Caco-2 (cell line): ENCODE results near the gene RASGEF1C. TPM values are rescaled to one million over a fixed set of nuclear protein-coding genes. Genes with fewer than 3 reads are reported as not detected.

Experiments
- BruUV-seq: library from RNA; stranded (reverse); fragments of 400-500 nt; replicated peaks from 2 replicates; lab custom pipeline; 2021; lab: Mats Ljungman, UMichigan
- CTCF ChIA-PET: fragments of 300-600 bp; sonication (Branson Sonifier 250); formaldehyde crosslinking; loops from one replicate; lab custom pipeline; 2022; ENCODE audit warnings: antibody characterized with exemption; lab: Charles Lee
- POLR2A ChIA-PET: fragments of 300-600 bp; sonication (Branson Sonifier 250); formaldehyde crosslinking; loops from one replicate; lab custom pipeline; 2022; ENCODE audit warnings: antibody characterized with exemption; lab: Charles Lee
- DNase-seq, 2 experiments: peaks; one replicate each; pipeline versions ENCODE4 v3.0.0 to v3.0.0-alpha.2; 2020 to 2022
- H3K27me3 ChIP-seq: replicated peaks from 2 replicates; pipeline ENCODE4 v1.6.0; 2011; ENCODE audit warnings: low read length; ENCODE audit not compliant: control insufficient read depth, insufficient read depth
- H3K36me3 ChIP-seq: 2 replicates; pipeline ENCODE4 v1.5.1; 2011; ENCODE audit warnings: low read length; ENCODE audit not compliant: control insufficient read depth, insufficient read depth
- H3K4me1 ChIP-seq: fragments of 250-450 bp; sonication (Bioruptor Pico); 2 replicates; pipeline ENCODE4 v1.5.1; 2020; ENCODE audit warnings: mild to moderate bottlenecking
- H3K4me3 ChIP-seq: 2 replicates; pipeline ENCODE4 v1.5.1; 2011; ENCODE audit warnings: low read depth, mild to moderate bottlenecking, control low read depth, low read length
- H3K9me3 ChIP-seq: fragments of 250-450 bp; sonication (Bioruptor Pico); 2 replicates; pipeline ENCODE4 v1.5.1; 2020; ENCODE audit warnings: mild to moderate bottlenecking, moderate library complexity
- H3K27ac Mint-ChIP-seq: one replicate; pipeline ENCODE4 v1.8.0; 2022; ENCODE audit warnings: mixed read lengths; ENCODE audit not compliant: unreplicated experiment
- H3K27me3 Mint-ChIP-seq: one replicate; pipeline ENCODE4 v1.8.0; 2022; ENCODE audit warnings: mixed read lengths; ENCODE audit not compliant: insufficient read depth, unreplicated experiment
- H3K36me3 Mint-ChIP-seq: one replicate; pipeline ENCODE4 v1.8.0; 2022; ENCODE audit warnings: mild to moderate bottlenecking, mixed read lengths; ENCODE audit not compliant: insufficient read depth, unreplicated experiment
- H3K4me1 Mint-ChIP-seq: one replicate; pipeline ENCODE4 v1.8.0; 2022; ENCODE audit warnings: low read depth, mixed read lengths; ENCODE audit not compliant: unreplicated experiment
- H3K4me3 Mint-ChIP-seq: one replicate; pipeline ENCODE4 v1.8.0; 2022; ENCODE audit warnings: mild to moderate bottlenecking, moderate library complexity, mixed read lengths; ENCODE audit not compliant: unreplicated experiment
- H3K9me3 Mint-ChIP-seq: one replicate; pipeline ENCODE4 v1.8.0; 2022; ENCODE audit warnings: mixed read lengths; ENCODE audit not compliant: unreplicated experiment
- intact Hi-C: fragments of 100-400 bp; cut with micrococcal nuclease; formaldehyde crosslinking; loops from one replicate; pipeline ENCODE4 v1.10.0; 2022; ENCODE audit not compliant: unreplicated experiment
- total RNA-seq: library from RNA; stranded (reverse); gene quantifications from 2 replicates; pipeline ENCODE4 v1.2.3, GENCODE V29; 2022
- TF ChIP-seq, protein P1 (sequence below), 2 experiments: fragments of 200-600 bp in 1 of 2; IDR thresholded peaks; 1 replicate in 1 of 2; 2 replicates in 1 of 2; pipeline versions ENCODE4 v1.5.1 to v1.8.0; 2011 to 2022; ENCODE audit warnings: antibody characterized with exemption in 1 of 2, control low read depth in 1 of 2, inconsistent platforms in 1 of 2, low read depth in 1 of 2, low read length in 1 of 2, mild to moderate bottlenecking in 1 of 2, moderate library complexity in 1 of 2; ENCODE audit not compliant: insufficient read depth in 1 of 2, severe bottlenecking in 1 of 2, unreplicated experiment in 1 of 2

The RASGEF1C gene
- total RNA-seq, 1 experiment from 2014 or later: not detected

DNA sequence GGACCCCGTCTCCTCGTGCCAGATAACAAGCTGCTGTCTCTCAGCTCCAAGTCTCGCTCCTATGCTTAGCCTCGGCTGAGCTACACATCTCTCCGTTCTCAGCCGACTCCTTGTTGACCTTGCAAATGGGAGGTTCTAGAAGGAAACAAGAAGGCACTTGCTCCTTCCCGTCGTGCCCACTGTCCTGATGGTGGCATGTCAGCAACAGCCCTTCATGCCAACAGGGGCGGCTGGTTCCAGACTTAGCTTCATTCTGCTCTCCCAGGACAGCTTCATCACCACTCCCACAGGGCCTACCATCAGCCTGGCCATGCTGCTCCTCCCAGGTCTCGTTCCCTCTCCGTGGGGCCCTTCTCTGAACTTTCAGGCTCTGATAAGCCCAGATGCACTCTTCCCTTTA, 13.0 kb upstream of the RASGEF1C start:
- no TSS peak for BruUV-seq
- H3K4me1 ChIP-seq: no peaks in the 10 kb centered on the region
- TF ChIP-seq, protein P1, sequence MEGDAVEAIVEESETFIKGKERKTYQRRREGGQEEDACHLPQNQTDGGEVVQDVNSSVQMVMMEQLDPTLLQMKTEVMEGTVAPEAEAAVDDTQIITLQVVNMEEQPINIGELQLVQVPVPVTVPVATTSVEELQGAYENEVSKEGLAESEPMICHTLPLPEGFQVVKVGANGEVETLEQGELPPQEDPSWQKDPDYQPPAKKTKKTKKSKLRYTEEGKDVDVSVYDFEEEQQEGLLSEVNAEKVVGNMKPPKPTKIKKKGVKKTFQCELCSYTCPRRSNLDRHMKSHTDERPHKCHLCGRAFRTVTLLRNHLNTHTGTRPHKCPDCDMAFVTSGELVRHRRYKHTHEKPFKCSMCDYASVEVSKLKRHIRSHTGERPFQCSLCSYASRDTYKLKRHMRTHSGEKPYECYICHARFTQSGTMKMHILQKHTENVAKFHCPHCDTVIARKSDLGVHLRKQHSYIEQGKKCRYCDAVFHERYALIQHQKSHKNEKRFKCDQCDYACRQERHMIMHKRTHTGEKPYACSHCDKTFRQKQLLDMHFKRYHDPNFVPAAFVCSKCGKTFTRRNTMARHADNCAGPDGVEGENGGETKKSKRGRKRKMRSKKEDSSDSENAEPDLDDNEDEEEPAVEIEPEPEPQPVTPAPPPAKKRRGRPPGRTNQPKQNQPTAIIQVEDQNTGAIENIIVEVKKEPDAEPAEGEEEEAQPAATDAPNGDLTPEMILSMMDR (IDR thresholded peaks at IDR 0.05; ENCODE audit: insufficient read depth in 1 of 2, low read depth in 1 of 2, low read length in 1 of 2, severe bottlenecking in 1 of 2, unreplicated experiment in 1 of 2): no peak
- no peak for DNase-seq
- intact Hi-C loops: no loop called here
- H3K9me3 ChIP-seq: no peaks in the 10 kb centered on the region; the same call in none of the 2 replicates
- no peaks in the 10 kb centered on the region for H3K36me3 ChIP-seq
- no peak overlapping the region for H3K4me3 ChIP-seq
- Mint-ChIP-seq H3K36me3 (peaks cover 17% of the 10 kb centered on the region), H3K27ac (peak overlapping the region; percentile 41), H3K9me3 (peaks cover 42% of the 10 kb centered on the region), H3K4me1 (no peaks in the 10 kb centered on the region), H3K4me3 (no peak overlapping the region), H3K27me3 (no peaks in the 10 kb centered on the region)
- CTCF ChIA-PET: no interaction called here
- POLR2A ChIA-PET: no interaction called here
- no peaks in the 10 kb centered on the region for H3K27me3 ChIP-seq

DNA sequence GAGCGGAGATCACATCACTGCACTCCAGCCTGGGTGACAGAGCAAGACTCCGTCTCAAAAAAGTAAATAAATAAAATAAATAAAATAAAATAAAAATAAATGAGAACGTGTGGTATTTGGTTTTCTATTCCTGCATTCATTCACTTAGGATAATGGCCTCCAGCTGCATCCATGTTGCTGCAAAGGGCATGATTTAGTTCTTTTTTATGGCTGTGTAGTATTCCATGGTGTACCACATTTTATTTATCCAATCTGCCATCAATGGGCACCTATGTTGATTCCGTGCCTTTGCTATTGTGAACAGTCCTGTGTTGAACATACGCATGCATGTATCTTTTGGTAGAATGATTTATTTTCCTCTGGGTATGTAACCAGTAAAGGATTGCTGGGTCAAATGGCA, 8.8 kb upstream of the RASGEF1C start:
- H3K36me3 Mint-ChIP-seq: no peaks in the 10 kb centered on the region
- H3K27me3 Mint-ChIP-seq: peaks cover under 1% of the 10 kb centered on the region
- POLR2A ChIA-PET: no interaction called here
- intact Hi-C loops: no loop called here
- H3K4me1 Mint-ChIP-seq: no peaks in the 10 kb centered on the region
- H3K9me3 Mint-ChIP-seq: peaks cover 10% of the 10 kb centered on the region
- DNase-seq: no peak
- TF ChIP-seq, protein P1 (IDR thresholded peaks at IDR 0.05; ENCODE audit: insufficient read depth in 1 of 2, low read depth in 1 of 2, low read length in 1 of 2, severe bottlenecking in 1 of 2, unreplicated experiment in 1 of 2): no peak
- no peaks in the 10 kb centered on the region for H3K36me3 ChIP-seq
- no peak overlapping the region for H3K27ac Mint-ChIP-seq
- CTCF ChIA-PET: no interaction called here
- H3K27me3 ChIP-seq: no peaks in the 10 kb centered on the region
- H3K4me1 ChIP-seq: no peaks in the 10 kb centered on the region
- BruUV-seq: no TSS peak
- no peaks in the 10 kb centered on the region; the same call in 1 of the 2 replicates for H3K9me3 ChIP-seq
- H3K4me3 Mint-ChIP-seq: no peak overlapping the region
- no peak overlapping the region for H3K4me3 ChIP-seq

DNA sequence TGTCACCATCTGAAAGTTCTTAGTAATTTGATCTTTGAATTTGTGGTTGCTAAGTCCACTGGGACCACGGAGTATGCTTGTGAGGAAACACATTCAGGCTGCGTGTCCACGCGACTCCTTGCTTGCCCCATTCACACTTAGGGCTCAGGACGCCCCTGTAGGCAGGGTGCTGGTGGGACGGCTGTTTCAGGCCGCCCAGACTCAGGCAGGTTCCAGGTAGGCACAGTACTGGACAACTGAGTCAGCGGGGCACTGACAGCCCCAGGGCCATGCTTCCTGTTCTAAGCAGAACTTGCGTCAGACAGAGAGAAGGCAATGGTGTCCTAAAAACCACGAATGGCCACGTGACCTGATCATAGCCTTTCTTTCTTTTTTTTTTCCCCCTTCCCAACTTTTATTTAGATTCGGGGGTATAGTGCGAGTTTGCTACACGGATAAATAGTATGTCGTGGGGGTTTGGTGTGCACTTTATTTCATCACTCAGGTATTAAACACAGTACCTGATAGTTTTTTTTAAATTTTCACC, 7.7 kb upstream of the RASGEF1C start:
- no peaks in the 10 kb centered on the region for H3K36me3 Mint-ChIP-seq
- no peaks in the 10 kb centered on the region for H3K9me3 Mint-ChIP-seq
- Histone ChIP-seq H3K4me1 (no peaks in the 10 kb centered on the region), H3K27me3 (no peaks in the 10 kb centered on the region), H3K36me3 (no peaks in the 10 kb centered on the region), H3K9me3 (no peaks in the 10 kb centered on the region; the same call in 1 of the 2 replicates), H3K4me3 (no peak overlapping the region)
- intact Hi-C loops: no loop called here
- no peak for DNase-seq
- TF ChIP-seq, protein P1 (IDR thresholded peaks at IDR 0.05; ENCODE audit: insufficient read depth in 1 of 2, low read depth in 1 of 2, low read length in 1 of 2, severe bottlenecking in 1 of 2, unreplicated experiment in 1 of 2): no peak
- no peaks in the 10 kb centered on the region for H3K4me1 Mint-ChIP-seq
- H3K27ac Mint-ChIP-seq: no peak overlapping the region
- BruUV-seq: no TSS peak
- POLR2A ChIA-PET: no interaction called here
- peaks cover 4% of the 10 kb centered on the region for H3K27me3 Mint-ChIP-seq
- H3K4me3 Mint-ChIP-seq: no peak overlapping the region
- CTCF ChIA-PET: no interaction called here
